Measurements from ENCODE around the gene OGFOD1.

- no peak for TF ChIP-seq CTCF (conservative IDR thresholded peaks at IDR 0.05; ENCODE audit: low read length)
- no peak for TF ChIP-seq EZH2phosphoT487 (IDR thresholded peaks at IDR 0.05; ENCODE audit: borderline replicate concordance)
These were observed 924 bp upstream of the OGFOD1 start for GRCh38 chr16:56450275-56450985.

Measured in Loucy (cell line).